M059J (cell line): Measurements from ENCODE around the gene COL10A1. TPM values are rescaled to one million over a fixed set of nuclear protein-coding genes. Genes with fewer than 3 reads are reported as not detected.

ENCODE experiments used
- DNase-seq: peaks from one replicate; pipeline ENCODE4 v3.0.0-alpha.2; 2012; ENCODE audit warnings: low read depth
- total RNA-seq: library from RNA; depleted of rRNA; stranded (reverse); fragments of >200 nt; shearing (Covaris generic); gene quantifications from 2 replicates; pipeline ENCODE4 v1.2.3, GENCODE V29; 2014; rRNA removed

Gene COL10A1
- total RNA-seq, 1 experiment from 2014 or later, result 0.10 TPM

DNA sequence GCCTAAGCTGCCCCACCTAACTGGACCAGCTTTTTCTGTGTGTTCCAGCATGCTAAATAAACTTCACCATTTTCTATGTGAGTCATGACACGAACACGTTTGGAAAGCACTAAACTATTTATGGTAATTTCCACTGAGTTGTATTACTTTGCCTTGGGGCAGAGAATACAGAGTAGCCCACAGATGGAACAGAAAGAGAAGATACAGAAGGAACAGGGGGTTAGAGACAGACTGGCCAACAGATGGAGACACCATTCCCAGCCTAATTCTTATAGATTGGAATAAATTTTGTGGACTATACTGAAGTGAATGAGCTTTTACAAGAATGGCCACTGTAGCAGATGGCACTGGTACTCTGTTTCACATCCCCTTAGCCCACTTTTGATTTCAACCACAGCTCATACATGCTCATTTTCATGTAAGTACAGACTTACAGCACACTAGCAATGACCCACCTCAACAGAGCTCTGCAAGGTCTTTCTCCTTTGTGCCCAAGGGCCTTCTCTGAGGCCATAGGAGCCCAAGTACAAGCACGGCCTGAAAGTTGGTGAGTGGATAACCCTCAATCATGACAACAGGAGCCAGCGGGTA lies 38.4 kb downstream of the COL10A1 start:
- DNase-seq, result peak; percentile 87

DNA sequence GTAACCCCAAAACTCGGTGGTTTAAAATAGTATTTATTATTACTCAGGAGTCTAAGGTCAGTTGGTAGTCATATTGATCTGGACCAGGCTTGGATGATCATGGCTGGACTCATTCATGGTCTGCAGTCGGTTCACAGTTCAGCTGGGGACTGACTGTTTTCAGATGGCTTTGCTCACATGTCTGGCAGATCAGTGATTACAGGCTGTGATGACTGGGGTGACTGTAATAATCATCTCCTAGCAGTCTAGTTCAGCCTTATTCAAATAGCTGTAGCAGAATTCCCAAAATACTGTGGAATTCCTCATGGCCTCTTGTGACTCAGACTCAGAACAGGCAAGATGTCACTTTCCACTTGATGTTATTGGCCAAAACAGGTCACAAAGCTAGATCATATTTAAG lies 41.6 kb downstream of the COL10A1 start:
- DNase-seq, result no peak

DNA sequence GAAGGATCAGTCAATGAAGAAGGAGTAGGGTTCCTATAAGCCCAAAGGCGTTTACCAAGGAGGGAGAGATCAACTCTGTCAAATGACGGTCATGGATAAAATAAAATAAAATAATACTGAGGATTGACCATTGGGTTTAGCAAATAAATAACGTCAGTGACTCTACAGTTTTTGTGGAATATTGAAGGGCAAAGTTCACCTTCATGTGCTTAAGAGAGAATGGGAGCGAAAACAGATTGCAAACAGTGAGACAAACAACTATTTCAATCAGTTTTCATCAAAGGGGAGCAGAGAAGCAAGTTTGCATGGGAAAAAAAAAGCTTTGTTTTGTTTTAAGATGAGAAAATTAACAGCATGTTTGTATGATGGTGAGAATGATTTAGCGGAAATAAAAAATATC lies 42.9 kb downstream of the COL10A1 start:
- DNase-seq, result no peak

- no peak for DNase-seq
Measured at GRCh38 chr6:116078945-116079344, 47.0 kb downstream of the COL10A1 start.

DNA sequence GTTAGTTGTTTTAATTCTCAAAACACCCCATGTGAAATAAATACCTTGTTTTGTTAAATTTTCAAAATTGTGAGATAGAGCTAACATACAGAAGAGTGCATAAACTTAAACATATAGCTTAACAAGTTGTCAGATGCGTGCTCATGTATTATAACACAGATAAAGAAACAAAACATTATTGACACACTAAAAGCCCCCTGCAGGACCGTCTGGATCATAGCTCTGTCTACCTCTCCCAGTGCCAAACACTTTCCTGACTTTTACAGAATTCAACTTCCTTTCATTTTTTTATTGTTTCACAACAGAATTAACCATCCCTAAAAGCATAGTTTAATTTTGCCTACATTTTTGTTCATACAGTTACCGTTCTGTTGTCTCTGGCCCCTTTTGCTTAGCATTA lies 47.4 kb downstream of the COL10A1 start:
- no peak for DNase-seq

- peak; percentile 14 for DNase-seq
Measured at GRCh38 chr6:116074732-116075390, 51.1 kb downstream of the COL10A1 start.

DNA sequence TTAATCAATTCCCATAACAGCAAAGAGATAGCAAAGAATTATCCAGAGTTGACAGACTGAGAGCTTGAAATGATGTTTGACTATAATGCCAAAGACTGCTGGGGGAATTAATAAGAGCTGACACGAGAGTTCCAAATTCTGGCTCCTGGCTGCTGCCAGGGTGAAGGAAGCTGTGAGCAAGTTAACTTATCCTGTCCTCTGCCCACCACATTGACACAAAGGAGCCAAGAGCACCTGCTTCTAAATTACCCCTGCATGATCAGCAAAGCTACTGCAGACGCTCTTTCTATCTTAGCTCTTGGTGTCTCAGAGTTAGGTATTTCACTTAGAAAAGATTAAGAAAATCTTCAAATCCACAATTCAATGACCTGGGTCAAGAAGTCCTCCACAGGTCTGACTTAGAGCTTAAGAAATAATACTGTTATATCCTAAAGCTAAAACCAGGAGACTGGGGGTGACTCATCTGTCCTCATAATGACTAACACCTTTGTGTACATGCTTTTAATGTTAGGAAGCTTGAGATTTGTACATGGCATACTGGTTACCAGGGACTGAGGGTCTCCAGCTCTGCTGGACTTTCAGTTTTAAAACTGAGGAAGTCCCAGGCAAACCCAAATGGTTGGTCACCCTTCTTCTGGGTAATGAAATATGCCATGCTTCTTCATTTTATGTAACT lies 52.0 kb downstream of the COL10A1 start:
- peak; percentile 87 for DNase-seq

DNA sequence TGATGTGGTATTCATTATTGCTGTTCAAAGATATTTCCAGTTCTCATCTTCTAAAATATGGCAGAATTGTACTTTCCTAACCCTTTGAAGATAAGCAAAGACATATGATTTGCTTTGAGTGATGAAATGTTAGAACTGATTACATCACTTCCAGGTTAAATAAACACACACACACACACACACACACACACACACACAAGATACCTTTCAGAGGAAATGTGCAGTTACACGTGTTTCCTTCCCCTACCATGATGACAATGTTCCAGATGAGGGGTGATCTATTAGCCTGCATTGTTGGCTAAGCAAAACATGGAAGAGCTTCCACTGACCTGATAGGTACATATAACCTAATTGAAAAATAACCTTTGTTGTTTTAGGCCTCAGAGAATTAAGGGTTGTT lies 53.6 kb downstream of the COL10A1 start:
- DNase-seq, result no peak

- no peak for DNase-seq
Measured at GRCh38 chr6:116070616-116071389, 55.1 kb downstream of the COL10A1 start.

DNA sequence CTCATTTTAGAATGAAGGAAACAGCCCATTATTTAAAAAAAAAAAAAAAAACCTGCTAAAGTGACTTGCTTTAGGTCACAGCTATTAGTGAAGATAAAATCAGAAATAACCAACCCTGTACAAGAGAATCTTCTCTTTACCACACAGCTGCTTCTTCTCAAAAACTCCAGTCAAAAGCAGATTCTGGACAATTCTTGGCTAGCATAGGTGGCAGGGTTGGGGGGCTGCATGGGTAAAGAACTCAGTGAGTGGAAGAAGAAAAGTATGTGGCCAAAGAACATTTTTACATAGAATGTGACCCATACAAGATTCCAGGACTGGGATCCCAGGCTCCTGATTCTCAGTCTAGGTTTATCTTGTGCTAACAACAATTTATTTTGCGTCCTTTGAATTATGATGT lies 55.8 kb downstream of the COL10A1 start:
- no peak for DNase-seq

Other genes starting within 250 kb of the COL10A1 start
- gene FRK, start 65.2 kb downstream of the COL10A1 start, total RNA-seq, result 1.3 and 2.2 TPM in 2 replicates
- gene NT5DC1, start 25.3 kb downstream of the COL10A1 start, total RNA-seq, result 7.4 and 11.7 TPM in 2 replicates
- 7.0 and 12.0 TPM in 2 replicates for gene TSPYL4, start 127.9 kb upstream of the COL10A1 start, total RNA-seq
- 29.4 and 42.3 TPM in 2 replicates for gene TSPYL1, start 153.8 kb upstream of the COL10A1 start, total RNA-seq
- 15.4 and 24.5 TPM in 2 replicates for gene DSE, start 244.8 kb upstream of the COL10A1 start, total RNA-seq